Astrocyte of the cerebellum (primary cell): ENCODE data around the gene MAEA.

Experiments used
- DNase-seq: peaks from one replicate; pipeline ENCODE4 v3.0.0-alpha.2; 2011; ENCODE audit warnings: low read depth
- H3K4me3 ChIP-seq: 2 replicates; pipeline ENCODE4 v1.5.1; 2011; ENCODE audit warnings: mild to moderate bottlenecking, low read depth, low read length, moderate library complexity
- CTCF ChIP-seq: IDR thresholded peaks from 2 replicates; pipeline ENCODE4 v1.5.1; 2012; ENCODE audit warnings: low read length, low read depth, moderate library complexity, mild to moderate bottlenecking; ENCODE audit errors: missing control alignments
- in situ Hi-C: cut with HindIII; loops from 2 replicates; pipeline ENCODE4 v1.10.0; 2017; ENCODE audit warnings: low sequenced_read_pairs

Gene MAEA

DNA sequence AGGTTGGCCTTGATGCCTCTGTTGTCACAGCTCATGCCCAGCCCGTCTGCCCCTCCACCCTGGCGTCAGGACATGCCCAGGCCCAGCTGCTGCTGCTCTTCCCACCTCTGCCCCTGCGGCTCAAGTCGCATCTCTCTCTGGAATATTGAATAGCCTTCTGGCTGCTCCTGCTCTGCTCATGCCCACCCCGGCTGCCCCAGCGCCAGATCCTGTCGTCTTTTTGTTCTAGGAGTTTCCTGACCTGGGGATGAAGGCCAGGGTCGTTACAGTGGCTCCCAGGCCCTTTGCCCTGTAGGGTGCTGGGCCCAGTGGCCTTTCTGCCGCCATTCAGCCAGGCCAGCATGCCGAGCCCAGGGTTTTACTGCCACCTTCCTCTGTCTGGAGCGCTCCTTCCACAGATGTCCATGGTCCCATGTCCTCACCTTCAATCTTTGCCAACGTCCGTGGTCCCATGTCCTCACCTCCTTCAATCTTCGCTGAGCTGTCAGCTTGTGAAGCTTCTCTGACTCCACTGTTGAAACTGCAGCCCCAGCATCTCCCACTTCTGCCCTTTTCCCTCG, 9.7 kb downstream of the MAEA start:
- no peak for DNase-seq
- in situ Hi-C loops = no loop called here
- no peak for TF ChIP-seq CTCF
- no peak overlapping the region for H3K4me3 ChIP-seq

- no peak for DNase-seq
- H3K4me3 ChIP-seq = no peak overlapping the region
- TF ChIP-seq CTCF = no peak
- in situ Hi-C loops = no loop called here
Observed at GRCh38 chr4:1300466-1301455, 11.1 kb downstream of the MAEA start.

- in situ Hi-C loops = no loop called here
- no peak for TF ChIP-seq CTCF
- DNase-seq = no peak
- H3K4me3 ChIP-seq = no peak overlapping the region
Observed at GRCh38 chr4:1302159-1302558, 12.5 kb downstream of the MAEA start.

DNA sequence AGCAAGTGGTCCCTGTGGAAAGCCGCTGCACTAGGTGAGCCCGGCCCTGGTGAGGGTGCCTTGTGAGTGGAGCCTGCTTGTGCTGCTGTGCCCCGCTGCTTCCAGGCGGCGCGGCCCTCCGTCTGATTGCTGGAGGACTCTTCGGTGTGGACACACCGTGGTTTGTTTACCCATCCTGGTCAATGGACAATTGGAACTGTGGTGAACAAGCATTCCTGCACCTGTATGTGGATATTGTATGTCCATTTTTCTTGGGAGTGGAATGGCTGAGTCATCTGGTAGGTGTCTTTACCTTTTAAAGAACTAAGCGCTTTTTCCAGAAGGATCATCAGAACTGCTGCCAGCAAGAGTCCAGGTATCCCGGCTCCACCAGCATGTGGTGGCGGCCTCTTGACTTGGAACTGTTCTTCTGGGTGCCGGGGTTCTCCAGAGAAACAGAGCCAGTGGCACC, 15.6 kb downstream of the MAEA start:
- in situ Hi-C loops = no loop called here
- no peak for DNase-seq
- TF ChIP-seq CTCF = no peak
- no peak overlapping the region for H3K4me3 ChIP-seq

GRCh38 chr4:1305781-1306455, 16.2 kb downstream of the MAEA start:
- no peak for DNase-seq
- TF ChIP-seq CTCF = no peak
- H3K4me3 ChIP-seq = no peak overlapping the region
- in situ Hi-C loops = no loop called here

GRCh38 chr4:1307951-1308735, 18.5 kb downstream of the MAEA start:
- TF ChIP-seq CTCF = no peak
- no peak overlapping the region for H3K4me3 ChIP-seq
- in situ Hi-C loops = no loop called here
- no peak for DNase-seq
